ENCODE data around the gene DLX1. TPM values are rescaled to one million over a fixed set of nuclear protein-coding genes. Genes with fewer than 3 reads are reported as not detected.

The DLX1 gene
- total RNA-seq, 1 donor from 2014 or later = not detected

- no peak for TF ChIP-seq CTCF (conservative IDR thresholded peaks at IDR 0.05; ENCODE audit: low read depth, low read length)
Measured at GRCh38 chr2:172105471-172106107, 20.3 kb downstream of the DLX1 start.

GRCh38 chr2:172106108-172106961 lies 21.0 kb downstream of the DLX1 start:
- DNase-seq (ENCODE audit: low read depth) = no peak

More at GRCh38 chr2:172105471-172106107, 20.3 kb downstream of the DLX1 start:
- DNase-seq (ENCODE audit: low read depth) = no peak
- peak overlapping the region; percentile 47 for H3K4me3 ChIP-seq (ENCODE audit: low read depth, low read length)

GRCh38 chr2:172107690-172108586 lies 22.6 kb downstream of the DLX1 start:
- TF ChIP-seq CTCF (conservative IDR thresholded peaks at IDR 0.05; ENCODE audit: low read depth, low read length) = no peak
- no peak for DNase-seq (ENCODE audit: low read depth)
- H3K4me3 ChIP-seq (ENCODE audit: low read depth, low read length) = no peak overlapping the region

More at GRCh38 chr2:172106108-172106961, 21.0 kb downstream of the DLX1 start:
- peak; percentile 51 for TF ChIP-seq CTCF (conservative IDR thresholded peaks at IDR 0.05; ENCODE audit: low read depth, low read length)
- H3K4me3 ChIP-seq (ENCODE audit: low read depth, low read length) = peak overlapping the region; percentile 47

GRCh38 chr2:172108587-172108930 lies 23.3 kb downstream of the DLX1 start:
- H3K4me3 ChIP-seq (ENCODE audit: low read depth, low read length) = no peak overlapping the region
- no peak for DNase-seq (ENCODE audit: low read depth)
- TF ChIP-seq CTCF (conservative IDR thresholded peaks at IDR 0.05; ENCODE audit: low read depth, low read length) = no peak

- H3K4me3 ChIP-seq (ENCODE audit: low read depth, low read length) = no peak overlapping the region
- TF ChIP-seq CTCF (conservative IDR thresholded peaks at IDR 0.05; ENCODE audit: low read depth, low read length) = no peak
- DNase-seq (ENCODE audit: low read depth) = no peak
Measured at GRCh38 chr2:172109256-172109987, 24.1 kb downstream of the DLX1 start.

Measured in epithelial cell of proximal tubule (primary cell).